ENCODE measurements around the gene ARMC8.

Gene ARMC8

GRCh38 chr3:138254216-138254615 lies 67.1 kb downstream of the ARMC8 start:
- no peak for DNase-seq

GRCh38 chr3:138256022-138256421 lies 68.9 kb downstream of the ARMC8 start:
- DNase-seq: no peak

- DNase-seq: no peak
Observed at GRCh38 chr3:138257986-138258385, 70.9 kb downstream of the ARMC8 start.

GRCh38 chr3:138259126-138259525 lies 72.0 kb downstream of the ARMC8 start:
- DNase-seq: no peak

DNA sequence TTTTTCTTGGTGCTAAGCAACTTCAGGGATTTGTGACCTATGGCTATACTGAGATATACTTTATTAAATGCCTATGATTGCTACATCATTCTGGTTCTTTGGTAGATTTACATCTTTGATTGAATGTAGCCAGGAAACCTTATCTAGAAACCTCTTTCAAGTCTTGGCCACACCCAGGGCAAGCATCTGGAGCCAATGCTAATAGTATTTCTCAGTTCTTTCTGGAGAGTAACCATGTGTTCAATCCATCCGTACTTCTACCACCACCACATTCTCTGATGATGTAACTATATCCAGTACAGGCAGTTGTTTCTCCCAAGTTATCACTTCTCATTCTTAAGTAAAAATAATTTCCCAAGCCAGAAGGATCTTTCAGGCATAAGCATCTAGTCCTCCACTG lies 73.5 kb downstream of the ARMC8 start:
- DNase-seq: no peak

DNA sequence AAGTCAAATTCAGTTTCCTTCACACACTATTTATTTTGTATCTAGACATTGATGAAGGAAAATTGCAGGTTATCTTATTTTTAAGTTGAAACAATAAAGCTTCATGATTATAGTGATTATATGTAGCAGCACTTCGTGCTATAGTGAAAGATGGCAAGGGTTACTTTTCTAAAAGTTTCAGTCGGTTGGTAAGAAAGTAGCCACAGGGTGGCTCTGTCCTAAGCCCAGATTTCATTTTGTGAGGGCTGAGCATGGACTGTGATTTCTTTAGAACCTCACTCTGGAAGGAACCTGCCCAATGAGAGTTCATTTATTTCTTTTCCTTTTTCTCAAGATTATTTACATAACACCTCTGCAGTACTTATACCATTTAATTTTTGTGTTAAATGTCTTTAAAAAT lies 76.0 kb downstream of the ARMC8 start:
- DNase-seq: no peak

DNA sequence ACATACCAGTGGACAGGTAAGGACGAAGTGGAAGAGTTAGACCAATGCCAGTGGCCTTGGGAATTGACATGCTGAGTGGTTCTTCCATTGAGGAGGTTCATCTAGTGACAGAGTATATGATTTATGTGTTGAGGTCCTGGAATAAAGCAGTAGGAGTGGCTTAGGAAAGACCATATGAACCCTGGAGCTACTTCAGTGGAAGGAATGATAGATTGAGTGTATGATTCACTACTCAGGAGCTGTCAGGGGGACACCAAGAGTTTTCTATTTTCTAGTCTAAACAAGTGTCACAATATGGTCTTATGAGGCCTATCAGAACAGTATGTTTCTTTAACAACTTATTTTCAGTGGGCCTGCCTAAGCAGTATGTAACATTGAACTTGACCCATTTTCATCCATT lies 78.6 kb downstream of the ARMC8 start:
- no peak for DNase-seq

GRCh38 chr3:138267083-138267482 lies 80.0 kb downstream of the ARMC8 start:
- DNase-seq: no peak

GRCh38 chr3:138270245-138270644 lies 83.1 kb downstream of the ARMC8 start:
- no peak for DNase-seq

DNA sequence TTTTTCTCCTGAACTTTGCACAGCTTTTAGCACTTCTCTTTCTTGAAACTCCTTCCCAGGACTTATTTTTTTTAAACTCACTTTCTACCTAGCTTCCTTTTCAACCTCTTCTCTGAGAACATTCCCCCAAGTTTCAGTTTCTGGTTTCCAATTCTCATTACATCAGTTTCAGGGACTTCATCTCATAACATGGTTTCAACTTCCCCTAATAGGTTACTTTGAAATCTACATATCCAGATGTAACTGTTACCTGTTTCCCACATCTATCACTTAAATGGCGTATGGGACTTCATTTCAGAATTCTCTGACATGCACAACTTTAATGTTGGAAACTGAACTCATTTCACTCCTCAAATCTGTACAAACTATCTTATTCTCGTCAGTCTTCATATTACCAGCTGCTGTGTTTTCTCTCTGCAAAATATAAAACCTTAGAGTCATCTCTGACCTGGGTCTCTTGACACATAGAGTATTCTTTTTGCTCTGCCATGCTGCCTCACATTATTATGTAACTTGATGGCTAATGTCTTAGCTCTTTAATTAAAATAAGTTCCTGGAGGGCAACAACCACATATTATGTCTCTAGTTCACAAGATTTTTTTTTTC lies 84.2 kb downstream of the ARMC8 start:
- no peak for DNase-seq

DNA sequence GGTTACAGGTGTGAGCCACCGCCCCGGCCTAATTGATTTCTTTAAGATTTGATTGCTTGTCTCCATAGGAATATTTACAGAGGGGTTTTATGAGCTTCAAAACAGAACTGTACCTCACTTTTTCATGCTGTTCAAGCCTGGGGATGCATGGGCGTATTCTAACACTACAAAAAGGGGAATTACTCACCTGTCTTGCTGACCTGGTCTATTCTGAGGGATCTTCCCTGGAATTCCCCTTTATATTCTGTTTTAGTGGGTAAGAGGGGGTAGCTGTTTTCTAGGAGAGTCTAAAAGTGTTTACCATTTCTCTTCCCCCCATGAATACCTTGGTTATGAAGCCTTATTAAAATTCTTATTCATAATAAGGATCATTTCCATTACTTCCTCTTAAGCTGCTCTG lies 94.5 kb downstream of the ARMC8 start:
- DNase-seq: no peak

DNA sequence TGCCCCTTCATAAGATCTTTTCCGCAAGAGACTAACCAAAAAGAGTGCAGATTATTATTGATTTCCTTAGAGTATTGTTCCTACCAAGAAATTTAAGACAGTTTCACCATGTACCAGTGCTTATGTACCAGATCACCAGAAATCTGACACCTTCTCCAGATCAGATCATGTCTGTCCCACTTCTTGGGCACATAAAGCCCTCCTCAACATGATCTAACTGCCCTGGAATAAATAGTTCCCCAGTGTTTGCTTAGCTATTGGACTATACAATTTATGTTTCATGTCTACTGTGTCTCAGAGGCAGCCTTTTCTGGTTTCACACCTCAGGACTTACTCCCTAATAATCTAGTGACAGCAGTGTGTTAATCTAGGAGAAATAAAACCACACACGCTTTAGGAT lies 95.7 kb downstream of the ARMC8 start:
- DNase-seq: no peak

DNA sequence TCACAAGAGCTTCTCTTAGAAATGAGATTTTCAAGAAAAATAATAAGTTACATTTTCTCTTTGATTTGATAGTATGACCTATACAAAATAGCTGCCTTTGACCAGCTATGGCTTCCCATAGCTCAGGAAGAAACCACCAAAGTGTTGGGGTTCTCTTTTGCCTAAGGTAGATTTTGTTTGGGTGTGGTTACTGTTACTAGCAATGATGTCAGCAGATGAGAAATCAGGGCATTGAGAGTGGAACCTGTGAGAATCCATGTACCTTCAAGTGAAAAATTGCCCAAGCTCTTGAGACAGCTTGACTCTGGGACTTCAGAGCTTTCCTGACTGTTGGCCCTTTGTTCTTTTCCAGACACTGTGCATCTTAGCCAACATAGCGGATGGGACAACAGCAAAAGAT lies 97.0 kb downstream of the ARMC8 start:
- DNase-seq: no peak

DNA sequence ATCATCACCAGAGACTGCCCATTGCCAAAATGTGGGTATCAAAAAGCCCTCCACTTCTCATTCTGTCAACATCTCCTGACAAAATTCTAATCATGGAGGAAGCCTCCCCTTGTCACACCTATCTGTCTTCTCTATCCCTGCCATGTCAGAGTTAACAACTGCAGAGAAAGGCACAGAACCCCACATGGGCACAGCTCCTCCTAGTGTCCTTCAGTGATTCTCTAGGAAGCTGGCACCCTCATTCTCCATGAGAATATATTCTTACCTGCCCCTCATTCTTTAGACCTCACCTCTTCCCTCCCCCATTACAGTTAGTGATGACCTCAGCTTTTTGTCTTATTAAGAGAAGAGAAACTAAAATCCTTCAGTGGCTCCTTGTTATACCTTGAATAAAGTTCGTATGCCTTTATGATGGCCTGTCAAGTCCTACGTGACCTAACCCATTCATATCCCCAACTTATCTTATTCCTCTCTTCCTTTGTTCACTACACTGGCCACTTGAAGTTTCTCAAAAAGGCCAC lies 97.9 kb downstream of the ARMC8 start:
- no peak for DNase-seq

- no peak for DNase-seq
Observed at GRCh38 chr3:138289260-138289659, 102.2 kb downstream of the ARMC8 start.

DNA sequence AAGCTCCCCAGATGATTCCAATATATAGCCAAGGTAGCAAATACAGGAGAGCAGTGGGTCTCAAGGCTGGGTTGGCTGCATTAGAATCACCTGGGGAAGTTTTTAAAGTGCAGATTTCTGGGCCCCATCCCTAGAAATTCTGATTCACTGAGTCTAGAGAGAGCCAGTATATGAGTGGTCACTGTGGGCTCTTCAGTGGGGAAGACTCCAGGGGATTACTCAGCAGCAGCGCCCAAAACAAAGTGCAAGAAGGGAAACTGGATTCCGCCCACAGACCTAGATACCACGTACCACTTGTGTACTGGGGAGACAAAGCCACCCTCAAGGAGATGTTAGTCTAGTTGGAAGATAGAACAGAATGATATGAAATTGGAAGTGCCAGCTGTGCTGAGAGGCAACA lies 102.6 kb downstream of the ARMC8 start:
- DNase-seq: no peak

DNA sequence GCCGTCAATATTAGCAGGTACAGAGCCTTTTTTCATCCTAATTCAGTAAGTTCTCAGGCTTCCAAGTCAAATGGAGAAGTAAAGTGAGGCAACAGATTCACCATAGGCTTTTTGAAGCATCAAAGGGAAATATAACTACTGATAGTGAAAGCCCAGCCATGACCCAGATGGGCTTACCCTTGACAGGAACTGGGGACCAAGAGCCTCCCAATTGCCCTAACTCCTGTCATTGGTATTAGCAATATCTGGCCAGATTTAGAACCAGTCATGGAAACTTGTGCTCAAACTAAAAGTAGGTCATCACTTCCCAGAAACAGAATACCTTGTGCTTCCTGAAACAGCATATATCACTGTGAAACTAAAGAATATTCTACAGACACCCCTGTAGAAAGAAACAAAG lies 109.5 kb downstream of the ARMC8 start:
- DNase-seq: no peak

GRCh38 chr3:138297059-138297607 lies 110.0 kb downstream of the ARMC8 start:
- DNase-seq: no peak

- no peak for DNase-seq
Observed at GRCh38 chr3:138297876-138298275, 110.8 kb downstream of the ARMC8 start.

GRCh38 chr3:138300647-138301046 lies 113.5 kb downstream of the ARMC8 start:
- no peak for DNase-seq

DNA sequence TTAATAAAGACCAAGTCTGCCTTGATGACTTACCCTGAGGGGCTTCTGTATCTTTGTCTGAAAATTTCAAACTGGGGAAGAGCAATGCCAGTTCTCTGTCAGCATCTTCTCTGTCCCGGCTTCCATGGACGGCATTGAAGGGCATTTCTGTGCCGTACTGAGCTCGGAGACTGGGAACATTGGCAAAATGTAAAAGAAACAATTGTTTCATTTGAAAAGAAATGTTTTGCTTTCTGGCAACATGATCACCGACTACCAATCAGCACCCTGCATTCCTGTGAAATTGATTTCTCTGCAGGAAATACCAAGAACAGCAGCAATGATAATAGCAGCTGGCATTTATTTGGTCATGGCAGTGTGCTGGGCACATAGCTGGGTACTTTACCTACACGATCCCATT lies 116.4 kb downstream of the ARMC8 start:
- no peak for DNase-seq

DNA sequence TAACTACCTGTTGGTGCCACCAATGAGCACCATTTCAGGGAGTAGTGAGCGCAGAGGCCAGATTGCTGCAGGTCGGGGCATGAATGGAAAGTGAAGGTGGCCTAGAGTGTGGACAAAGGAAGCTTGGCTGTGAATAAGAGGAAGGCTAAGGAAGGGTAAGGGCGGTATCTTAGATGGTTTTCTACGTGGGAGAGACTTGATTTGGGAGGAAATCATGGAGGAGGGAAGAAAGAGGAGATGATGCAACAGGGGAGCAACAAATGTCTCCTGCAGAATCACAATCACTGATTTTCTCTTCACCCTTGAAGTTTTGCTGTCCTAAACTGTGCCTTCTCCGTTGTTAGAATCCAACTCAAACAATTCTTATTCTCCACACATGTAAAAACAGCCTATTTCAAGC lies 120.8 kb downstream of the ARMC8 start:
- DNase-seq: no peak

GRCh38 chr3:138308783-138309182 lies 121.7 kb downstream of the ARMC8 start:
- no peak for DNase-seq

DNA sequence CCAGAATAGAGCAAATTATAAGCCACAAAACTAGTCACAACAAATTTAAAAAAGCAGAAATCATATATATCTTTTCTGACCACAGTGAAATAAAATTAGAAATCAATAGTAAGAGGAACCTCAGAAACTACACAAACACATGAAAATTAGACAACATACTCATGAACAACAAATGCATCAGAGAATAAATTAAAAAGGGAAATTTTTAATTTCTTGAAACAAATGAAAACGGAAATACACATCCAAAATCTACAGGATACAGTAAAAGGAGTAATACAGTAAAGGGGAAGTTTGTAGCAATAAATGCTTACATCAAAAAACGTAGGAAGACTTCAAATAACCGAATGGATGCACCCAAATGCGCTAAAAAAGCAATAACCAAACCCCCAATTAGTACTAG lies 123.4 kb downstream of the ARMC8 start:
- DNase-seq: no peak

GRCh38 chr3:138314751-138315150 lies 127.7 kb downstream of the ARMC8 start:
- no peak for DNase-seq

Measured in NCI-H1694 (cell line).